ENCODE results near the gene CD300LD. TPM values are rescaled to one million over a fixed set of nuclear protein-coding genes. Genes with fewer than 3 reads are reported as not detected.
"Not testable (repeated sequence)": the region's sequence is repeated elsewhere in the genome, so short reads cannot be mapped to it uniquely, and the experiment has no call there.

The CD300LD gene
- total RNA-seq, 1 donor from 2014 or later: not detected

DNA sequence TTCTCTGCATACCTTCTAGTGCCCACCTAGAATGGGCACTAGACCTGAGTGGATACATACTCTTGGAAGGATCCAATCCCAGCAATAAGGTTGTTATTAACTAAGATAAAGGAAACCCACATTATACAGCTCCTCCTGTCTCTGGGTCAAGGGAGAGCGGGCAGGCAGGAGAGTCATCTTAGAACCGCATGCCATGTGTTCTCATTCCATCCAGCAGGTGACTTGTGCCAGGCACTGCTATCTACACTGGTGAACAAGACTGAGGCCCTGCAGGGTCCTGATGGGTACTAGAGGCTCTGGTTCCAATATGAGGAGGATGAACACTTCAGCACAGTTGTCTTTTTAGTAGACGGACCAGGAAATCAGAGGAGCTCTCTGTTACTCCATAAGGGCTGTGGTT, 18.9 kb downstream of the CD300LD start:
- no peak for DNase-seq (ENCODE audit: low read depth in 2 of 2)

DNA sequence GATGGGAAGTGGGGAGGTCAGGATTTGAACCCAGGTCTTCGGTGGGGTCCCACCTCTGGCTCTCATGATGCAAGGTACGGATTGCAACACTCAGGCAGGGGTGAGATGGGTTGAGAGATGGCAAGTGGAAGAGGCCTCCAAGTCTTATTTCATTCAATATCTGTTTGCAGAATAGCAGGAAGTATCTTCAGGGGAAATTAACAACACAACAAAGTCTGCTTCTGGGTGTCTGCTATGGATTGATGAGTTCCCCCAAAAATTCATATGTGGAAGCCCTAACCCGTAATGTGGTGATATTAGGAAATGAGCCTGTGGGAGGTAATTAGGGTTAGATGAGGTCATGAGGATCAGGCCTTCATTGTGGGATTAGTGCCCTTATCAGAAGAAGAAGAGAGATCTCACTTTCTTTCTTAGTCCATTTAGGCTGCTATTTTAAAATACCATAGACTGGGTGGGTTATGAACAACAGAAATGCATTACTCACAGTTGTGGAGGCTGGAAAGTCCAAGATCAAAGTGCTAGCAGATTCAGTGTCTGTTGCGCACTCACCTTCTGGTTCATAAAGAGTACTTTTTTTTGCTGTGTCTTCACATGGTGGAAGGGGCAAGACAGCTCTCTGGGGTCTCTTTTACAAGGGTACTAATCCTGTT, 20.3 kb downstream of the CD300LD start:
- DNase-seq (ENCODE audit: low read depth in 2 of 2): no peak

DNA sequence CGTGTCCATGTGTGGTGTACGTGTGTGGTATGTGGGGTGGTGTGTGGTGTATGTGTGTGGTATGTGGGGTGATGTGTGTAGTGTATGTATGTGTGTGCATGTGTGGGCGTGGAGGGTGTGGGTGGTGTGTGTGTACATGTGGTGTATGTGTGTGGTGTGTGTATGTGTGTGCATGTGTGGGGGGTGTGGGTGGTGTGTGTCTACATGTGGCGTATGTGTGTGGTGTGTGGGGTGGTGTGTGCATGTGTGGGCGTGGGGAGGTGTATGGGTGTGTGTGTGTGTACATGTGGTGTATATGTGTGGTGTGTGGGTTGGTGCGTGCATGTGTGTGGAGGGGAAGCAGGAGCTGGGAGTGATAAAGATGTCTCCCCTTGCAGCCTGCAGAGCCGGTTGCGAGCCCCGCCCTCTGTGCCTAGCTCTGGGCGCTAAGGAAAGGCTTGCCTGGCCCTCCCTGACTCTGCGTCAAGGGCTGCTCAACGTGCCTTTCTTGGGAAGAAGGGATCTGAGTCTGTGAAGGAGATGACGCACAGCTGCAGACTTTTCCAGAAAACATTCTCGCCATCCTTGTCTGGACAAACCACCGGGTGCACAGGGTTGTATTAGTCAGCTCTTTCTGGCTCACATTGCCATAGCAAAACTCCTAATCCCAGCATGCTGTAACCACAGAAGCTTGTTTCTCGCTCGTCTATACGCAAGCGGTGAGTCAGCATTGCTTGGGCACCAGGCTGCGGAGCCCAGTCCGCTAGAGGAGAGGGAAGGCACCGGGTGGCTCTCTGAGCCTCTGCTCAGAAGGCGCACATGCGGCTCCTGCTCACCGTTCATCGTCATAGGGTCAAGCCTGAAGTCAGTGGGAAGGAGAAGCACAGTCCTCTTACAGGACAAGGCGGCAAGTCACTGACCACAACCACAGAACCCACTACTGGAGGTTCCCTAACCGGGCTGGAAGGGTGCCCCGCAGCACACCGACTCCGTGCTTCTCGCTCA, 22.8 kb downstream of the CD300LD start:
- DNase-seq (ENCODE audit: low read depth in 2 of 2): no peak

DNA sequence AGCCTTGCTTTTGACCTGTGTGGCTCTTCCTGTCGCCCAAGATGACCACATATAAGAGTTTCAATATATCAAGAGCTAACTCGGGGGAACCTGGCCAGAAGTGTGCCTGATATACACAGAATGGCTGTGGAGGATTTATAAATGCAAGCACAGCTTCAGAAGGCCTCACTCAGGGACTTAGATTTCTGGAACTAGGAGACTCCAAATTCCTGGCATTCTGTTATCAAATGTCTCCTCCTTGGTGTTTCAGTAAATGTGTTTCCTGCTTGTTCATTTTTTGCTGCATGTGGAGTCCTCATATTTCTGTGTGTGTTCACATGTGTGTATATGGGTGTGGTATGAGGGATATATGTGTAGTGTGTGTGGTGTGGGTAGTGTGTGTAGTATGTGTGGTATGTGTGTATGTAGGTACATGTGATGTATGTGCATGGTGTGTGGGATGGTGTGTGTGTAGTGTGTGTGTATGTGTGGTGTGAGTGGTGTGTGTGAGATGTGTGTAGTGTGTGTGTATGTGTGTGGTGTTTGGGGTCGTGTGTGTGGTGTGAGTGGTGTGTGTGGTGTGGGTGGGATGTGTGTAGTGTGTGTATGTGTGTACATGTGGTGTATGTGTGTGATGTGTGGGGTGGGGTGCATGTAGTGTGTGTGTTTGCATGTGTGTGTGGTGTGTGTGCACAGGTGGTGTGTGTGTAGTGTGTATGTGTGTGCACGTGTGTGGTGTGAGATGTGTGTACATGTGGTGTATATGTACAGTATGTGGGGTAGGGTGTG, 23.8 kb downstream of the CD300LD start:
- no peak for DNase-seq (ENCODE audit: low read depth in 2 of 2)

DNA sequence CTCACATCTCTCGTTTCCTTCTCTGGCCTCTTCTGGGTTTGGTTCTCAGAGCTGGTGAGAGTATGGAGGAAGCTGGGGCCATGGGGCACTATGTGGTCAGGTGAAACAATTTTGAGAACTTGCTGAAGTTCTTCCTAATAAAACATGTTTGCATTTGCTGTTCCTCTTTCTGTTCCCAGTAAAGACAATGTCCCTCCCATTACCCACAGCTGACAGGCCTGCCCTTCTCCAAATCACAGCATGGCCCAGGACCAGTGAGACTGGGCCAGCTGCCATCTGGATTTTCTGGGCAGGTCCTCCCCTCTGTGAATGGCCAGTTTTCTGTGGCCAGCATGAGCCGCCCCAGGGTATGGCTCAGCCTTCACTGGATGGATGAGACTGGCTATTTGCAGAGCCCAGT, 24.7 kb downstream of the CD300LD start, which contains the start of gene CD300H:
TSS of gene CD300H (minus strand) at position 113 of the 400 bp plus-strand sequence.
- DNase-seq (ENCODE audit: low read depth in 2 of 2): no peak

DNA sequence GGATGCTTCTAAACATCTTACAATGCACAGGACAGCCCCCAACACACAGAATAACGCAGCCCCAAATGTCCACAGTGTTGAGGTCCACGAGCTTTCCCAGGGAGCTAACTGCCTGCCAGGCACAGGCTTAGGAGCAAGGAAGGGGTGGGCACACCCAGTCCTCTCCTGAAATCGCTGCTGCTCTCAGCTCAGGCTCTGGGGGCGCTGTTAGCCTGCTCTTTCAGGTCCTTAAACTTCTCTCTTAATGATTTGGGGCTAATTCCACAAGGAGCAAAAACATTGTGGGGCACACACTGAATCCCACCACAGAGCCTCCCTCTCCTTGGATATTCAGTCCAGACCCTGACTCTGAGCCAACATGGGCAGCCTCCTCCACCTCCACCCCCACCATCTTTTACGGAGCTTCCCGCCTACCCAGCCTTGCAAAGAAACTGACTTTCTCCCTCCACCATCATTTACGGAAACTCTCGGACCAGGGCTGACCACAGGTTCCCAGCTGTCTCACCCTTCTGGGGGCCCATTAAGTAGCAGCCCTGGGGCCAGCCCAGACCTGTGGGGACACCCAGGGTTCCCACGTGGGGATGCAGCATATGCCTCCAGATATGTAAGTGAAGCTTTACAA, 25.8 kb downstream of the CD300LD start:
- no peak for DNase-seq (ENCODE audit: low read depth in 2 of 2)

DNA sequence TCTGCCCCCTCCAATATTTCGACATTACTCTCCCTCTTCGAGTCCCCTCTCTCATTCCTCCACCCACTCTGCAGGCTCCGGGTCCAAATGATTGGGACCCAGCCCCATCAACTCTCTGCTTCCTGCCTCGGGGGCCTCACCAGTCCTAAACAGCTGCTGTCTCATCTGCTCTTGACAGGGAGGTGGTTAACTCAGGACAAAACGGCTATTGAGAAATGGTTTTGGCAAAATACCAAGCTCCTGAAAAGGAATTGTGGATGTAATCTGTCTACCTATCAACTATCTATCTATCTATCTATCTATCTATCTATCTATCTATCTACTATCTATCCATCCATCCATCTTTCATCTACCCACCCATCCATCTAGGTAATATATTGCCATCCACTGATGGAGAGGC, 27.0 kb downstream of the CD300LD start:
- no peak for DNase-seq (ENCODE audit: low read depth in 2 of 2)

DNA sequence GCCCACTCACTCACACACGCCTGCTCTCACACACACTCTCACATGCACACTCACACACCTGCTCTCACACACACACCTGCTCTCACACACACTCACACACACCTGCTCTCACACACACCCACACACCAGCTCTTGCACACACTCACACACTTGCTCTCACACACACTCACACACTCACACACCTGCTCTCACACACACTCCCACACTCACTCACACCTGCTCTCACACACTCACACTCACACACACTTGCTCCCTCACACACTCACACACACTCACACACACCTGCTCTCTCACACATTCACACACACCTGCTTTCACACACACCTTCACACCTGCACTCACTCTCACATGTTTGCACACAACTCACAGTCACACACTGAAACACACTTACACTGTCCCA, 28.7 kb downstream of the CD300LD start:
- DNase-seq (ENCODE audit: low read depth in 2 of 2): no peak

DNA sequence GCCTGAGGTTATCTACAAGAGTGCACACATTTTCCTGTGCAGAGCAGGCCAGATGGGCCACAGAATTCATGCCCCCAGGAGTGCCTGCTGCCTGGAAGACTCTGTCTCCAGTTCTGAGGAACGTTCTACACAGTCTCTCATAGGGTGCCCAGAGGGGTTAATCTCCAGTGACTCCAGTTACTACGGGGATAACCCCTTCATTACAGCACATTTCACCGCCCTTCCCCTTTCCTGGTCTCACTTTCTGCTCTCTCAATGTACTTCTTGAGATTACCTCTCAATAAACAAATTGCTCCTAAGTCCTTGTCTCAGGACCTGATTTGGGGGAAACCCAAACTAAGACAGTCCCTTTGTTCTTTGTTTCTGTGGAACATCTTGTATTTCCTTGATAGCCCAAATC, 30.5 kb downstream of the CD300LD start:
- DNase-seq (ENCODE audit: low read depth in 2 of 2): no peak

DNA sequence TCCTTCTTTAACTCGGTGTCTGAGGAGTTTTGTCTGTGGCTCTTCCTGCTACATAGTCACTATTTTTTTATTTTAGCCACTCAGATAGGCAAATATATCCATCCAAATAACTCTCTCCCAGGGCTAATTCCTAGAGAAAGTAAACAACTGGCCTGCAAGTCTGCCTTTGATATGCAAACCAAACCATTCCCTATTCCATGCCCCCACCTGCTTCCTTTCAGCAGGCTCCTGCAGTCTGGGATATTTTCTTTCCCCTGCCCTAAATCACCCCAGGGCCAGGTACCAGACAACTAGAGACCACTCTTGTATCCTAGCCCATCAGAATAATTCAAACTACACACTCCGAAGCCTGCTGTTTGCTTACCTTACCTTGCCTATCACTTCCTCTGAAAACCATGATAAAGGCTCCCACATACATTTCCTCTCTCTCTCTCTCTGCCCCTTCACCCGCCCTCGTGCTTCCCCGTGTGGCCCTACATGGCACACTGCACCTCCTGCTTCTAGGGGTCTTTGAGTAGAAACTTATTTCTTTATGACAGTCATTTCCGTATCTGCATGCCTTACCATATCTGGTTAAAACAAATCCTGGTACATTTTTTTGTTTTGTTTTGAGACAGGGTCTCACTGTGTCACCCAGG, 33.1 kb downstream of the CD300LD start:
- DNase-seq (ENCODE audit: low read depth in 2 of 2): no peak

DNA sequence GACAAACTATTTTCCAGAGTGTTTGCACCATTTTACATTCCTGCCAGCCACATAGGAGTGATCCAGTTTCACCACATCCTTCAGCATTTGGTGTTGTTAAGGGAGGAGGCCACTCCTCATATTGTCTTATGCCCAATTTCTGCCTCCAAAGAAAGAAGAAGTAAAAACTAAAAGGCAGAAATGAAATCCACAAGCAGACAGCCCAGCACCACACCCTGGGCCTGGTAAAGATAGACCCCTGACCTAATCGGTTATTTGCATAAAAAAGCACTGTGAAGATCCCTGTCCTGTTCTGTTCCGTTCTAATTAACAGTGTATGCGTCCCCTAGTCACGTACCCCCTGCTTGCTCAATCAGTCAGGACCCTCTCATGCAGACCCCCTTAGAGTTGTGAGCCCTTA, 33.7 kb downstream of the CD300LD start:
- not testable (repeated sequence) for DNase-seq (ENCODE audit: low read depth in 2 of 2)

DNA sequence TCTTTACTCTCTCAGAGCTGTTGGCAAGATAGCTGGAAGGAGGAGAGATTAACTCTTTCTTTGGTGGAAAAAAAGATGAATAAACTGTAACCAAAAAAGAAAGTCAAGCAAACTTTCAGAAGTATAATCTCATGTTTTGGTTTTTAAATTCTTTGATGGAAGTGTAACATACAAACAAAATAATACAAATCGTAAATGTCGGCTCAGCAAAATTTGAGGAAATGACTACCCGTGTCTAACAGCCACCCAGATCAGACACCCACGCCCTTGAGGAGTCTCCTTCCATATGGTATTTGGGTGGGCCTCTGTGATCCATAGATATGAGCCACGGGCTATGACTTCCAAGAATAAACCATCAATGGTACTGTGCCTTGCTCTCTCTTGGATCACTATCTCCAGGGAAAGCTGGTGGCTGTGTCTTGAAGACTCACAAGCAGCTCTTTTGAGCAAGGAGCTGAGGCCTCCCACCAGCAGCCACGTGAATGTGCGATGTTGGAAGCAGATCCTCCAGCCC, 36.6 kb downstream of the CD300LD start:
- DNase-seq (ENCODE audit: low read depth in 2 of 2): no peak

DNA sequence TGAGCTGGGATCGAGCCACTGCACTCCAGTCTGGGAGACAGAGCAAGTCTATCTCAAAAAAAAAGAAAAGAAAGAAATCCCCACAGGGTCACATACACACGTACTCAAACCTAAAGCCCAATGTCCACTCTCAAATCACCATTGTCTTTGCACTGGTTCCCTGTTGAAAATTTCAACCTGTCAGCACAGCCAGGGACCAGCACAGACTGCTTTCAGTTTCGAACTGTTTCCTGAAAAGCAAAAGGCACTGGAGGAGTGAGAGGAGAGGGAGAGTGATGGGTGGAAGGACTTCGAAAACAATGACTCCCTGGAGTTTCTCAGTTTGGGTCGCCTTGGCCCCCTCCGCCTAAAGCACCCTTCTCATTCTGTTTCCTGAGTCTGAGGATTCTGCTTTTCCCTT, 37.2 kb downstream of the CD300LD start:
- no peak for DNase-seq (ENCODE audit: low read depth in 2 of 2)

DNA sequence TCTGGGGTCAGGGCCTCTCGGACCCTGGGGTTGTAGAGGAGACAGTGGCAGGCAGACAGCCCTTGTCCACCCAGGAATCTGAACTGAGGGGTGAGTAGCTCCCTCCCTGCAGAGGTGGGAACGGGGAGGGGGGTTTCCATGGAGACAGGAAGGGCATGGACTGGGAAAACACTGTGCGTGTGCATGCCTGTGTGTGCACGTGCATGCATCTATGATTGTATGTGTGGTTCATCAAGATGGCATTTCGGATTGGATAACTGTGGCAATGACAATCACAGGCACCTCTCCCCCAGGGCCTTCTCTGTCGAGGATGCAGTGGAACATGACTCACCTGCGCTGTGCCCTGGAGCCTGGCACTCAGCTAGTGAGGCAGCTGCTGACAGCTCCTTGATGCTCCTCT, 40.0 kb downstream of the CD300LD start:
- no peak for DNase-seq (ENCODE audit: low read depth in 2 of 2)

DNA sequence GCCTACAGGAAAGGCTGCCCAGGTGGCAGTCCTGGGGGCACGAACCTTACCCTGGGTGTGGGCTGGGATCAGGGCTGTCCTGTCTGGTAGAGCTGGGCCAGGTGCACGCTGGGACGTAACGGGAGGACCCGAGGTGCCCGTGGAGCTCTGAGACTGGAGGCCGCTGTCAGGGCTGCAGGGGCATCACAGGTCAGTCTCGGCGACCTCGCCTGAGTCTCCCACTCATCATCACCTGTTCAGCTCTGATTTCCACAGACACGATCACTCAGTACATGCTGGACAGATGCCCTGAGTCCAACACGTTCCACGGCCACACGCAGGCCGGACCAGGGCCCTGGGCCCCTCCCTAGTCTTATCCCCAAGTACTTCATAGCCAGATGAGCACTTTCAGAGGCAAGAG, 41.5 kb downstream of the CD300LD start:
- no peak for DNase-seq (ENCODE audit: low read depth in 2 of 2)

DNA sequence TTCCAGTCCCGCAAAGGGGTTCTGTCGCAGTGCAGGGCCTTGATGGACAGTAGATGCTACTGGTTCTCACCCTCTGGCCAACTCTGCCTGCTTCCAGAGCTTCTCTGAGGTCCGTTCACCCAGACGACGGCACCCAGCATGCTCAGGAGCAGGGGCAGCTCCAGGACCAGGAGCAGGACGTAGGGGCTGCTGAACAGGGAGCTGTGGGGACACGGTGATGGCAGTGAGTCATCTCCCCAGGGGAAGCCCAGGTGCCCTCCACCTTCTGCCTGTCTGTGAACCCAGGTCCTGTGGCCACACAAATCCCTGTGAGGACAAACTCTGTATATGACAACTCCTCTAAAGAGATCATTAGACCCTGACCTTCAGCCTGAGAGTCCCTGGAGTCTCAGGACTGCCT, 42.7 kb downstream of the CD300LD start:
- DNase-seq (ENCODE audit: low read depth in 2 of 2): no peak

DNA sequence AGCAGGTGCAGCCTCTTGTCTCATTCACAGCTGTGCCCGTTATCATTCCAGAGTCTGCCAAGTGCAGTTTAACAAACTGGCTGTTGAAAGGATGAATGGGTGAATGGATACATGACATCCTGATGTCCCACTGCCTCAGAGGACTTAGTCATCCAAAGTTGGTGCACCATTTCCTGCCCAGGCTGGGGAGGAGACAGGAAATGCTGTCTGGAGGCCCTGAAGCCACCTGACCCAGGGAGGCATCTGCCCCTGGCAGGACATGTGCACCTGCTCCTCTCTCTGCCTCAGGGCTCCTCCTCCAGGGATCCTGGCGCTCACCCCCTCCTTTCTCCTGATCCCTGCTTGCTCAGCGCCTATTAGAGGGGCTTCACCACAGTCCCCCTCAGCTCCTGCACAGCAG, 44.3 kb downstream of the CD300LD start:
- DNase-seq (ENCODE audit: low read depth in 2 of 2): no peak

DNA sequence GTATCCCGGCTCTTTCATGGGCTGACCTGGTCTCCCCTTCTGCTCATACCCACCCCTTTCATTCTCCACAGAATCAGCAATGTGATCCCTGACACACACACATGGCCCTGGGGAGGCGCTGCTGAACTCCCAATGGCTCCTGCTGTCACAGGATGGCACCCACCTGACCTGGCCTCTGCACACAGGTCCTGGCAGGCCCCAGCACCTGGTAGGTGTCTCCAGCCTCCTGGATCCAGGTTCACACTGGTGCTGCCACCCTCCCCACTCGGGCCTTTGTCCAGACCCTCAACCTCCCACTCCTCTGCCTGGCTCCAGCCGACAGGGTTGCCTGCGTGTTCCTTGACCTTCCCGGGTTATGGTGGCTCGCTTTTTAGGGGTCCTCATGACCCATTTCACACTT, 44.8 kb downstream of the CD300LD start:
- DNase-seq (ENCODE audit: low read depth in 2 of 2): no peak

DNA sequence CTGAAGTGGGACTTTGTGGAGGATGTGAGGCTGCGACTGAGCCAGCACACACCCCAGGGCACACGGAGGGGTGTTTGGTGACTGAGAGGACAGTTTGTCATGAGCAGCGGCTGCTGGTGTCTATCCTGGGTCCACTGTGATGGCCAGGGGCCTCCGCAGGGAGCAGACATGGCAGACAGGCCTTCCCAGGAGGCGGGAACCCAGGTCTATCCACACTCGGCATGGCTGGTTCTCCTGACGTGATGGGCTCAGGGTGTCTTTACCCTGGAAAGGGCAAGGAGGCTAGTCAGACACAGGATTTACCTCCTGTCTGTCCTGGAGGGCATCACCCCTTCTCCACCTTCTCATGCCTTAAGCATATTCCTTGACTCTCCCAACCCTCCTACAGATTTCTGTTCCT, 45.5 kb downstream of the CD300LD start:
- DNase-seq (ENCODE audit: low read depth in 2 of 2): no peak

DNA sequence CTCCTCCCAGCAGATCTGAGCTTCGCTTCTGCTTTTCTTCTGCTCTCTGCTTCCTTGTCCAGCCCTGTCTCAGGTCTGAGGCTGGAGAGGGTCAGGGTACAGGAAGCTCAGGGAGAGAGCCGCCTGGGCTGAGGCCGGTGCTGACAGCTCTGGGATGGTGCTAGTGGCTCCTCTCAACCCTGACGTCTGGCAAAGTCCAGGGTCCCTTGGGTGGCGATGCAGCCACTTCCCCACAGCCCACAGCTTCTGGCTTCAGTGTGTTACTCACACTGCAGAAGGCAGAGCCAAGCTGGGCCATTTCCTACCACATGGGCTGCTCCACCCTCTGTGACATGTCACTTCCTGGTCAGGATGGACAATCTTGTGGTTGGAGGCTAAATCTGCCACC, 46.2 kb downstream of the CD300LD start, which contains the start of gene CD300C:
TSS of gene CD300C (minus strand) at position 273 of the 388 bp plus-strand sequence. CDS start 333 bp downstream, outside the sequence.
- DNase-seq (ENCODE audit: low read depth in 2 of 2): no peak
